A549 treated with AZD2906 at 1 μM for 4 hours (cell line): ENCODE results near the gene CCDC6. TPM values are rescaled to one million over a fixed set of nuclear protein-coding genes. Genes with fewer than 3 reads are reported as not detected.

Experiments used
- total RNA-seq: library from RNA; stranded (reverse); fragments of 200-300 nt; extraction: Qiagen RNA extraction; gene quantifications from 5 replicates; pipeline ENCODE4 v1.2.3, GENCODE V29; 2022

CCDC6 gene
- 33.9 to 36.8 TPM (median 34.8 TPM) in 5 replicates for total RNA-seq

DNA sequence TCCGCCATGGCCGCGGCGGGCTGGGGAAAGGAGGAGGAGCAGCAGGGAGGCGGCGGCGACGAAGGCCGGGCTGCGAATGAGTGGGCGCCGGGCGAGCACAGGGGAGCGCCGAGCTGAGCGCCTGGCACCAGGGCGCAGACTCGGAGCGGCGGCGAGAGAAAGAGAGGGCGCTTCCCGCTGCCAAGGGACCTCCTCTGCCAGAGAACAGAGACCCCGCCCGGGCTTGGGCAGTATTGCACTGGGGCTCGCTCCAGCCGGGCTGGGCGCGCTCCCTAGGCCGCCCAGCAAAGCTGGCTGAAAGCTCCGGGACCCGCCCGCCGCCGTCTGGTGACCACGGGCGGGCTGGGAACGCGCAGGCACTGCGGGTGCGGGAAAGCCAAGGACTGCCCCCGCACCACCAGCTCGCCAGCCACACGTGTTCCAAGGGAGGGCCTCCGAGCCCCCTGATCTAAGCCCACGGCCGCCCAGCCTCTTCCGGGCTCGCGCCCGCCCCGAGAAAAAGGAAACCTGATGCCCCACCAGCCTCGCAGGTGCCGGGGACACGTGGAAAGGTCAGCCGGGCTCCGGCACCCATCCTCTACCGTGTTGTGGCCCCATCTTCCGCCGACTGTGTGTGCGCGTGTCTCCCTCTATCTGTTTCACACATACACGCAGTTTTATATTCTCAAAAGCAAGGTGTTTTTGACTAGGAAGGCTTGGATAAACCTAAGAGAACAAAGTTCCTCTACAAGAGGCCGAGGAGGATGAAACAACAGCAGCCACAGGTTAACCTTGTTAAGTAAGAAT is at the start of gene CCDC6:
Gene CCDC6, minus strand, starts transcription at position 140 of the 786 bp plus-strand sequence. Its CDS starts 132 bp downstream, at position 8.

DNA sequence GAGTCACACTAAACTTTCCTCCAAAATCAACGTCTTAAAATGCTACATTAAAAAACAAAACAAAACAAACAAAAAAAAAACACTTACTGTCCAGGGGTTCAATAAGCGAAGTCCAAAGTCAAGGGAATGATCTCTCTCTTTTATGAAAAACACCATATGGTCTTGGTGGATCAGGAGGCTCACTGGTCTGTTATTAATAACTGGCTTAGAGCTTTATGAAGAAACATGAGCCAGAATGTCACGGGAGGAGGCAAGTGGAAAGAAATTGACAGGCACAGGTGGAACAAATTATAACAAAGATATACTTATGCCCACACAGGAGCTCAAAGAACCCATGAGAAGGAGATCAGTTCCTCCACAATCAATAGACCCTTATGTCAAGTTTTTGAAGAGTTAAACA is 153.1 kb downstream of the CCDC6 start, which contains the start of gene MRLN:
Gene MRLN, minus strand, starts transcription at position 189 of the 400 bp plus-strand sequence.

Other genes starting within 250 kb of the CCDC6 start
- gene SLC16A9, start 196.7 kb downstream of the CCDC6 start, total RNA-seq: 0.07 to 0.20 TPM (median 0.13 TPM) in 5 replicates
- gene MRLN, start 153.1 kb downstream of the CCDC6 start, total RNA-seq: not detected in 5 replicates